ENCODE data around the gene LRRC4C. TPM values are rescaled to one million over a fixed set of nuclear protein-coding genes. Genes with fewer than 3 reads are reported as not detected.

Gene LRRC4C
- total and polyA plus RNA-seq, 2 donors (not counting 3 experiments of a cell fraction or from before 2014, with no cell fraction given), result not detected

DNA sequence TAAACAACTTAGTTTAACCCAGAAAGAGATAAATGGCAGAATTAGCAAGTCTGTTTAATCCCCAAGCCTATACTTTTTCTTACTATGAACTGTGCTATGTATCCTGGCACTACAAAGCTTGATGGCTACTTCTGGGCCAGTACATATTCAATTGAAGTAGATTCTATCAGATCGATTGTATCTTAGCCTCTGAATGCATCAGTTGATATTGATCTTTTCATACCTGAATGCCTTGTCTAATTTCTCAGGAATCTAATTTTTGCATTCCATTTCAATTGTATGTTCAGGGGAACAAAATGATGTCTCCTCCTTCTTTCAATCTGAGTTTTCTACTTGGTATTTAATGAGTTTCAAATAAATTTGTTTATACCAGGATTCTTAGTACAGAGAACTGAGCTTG is 1137.9 kb downstream of the LRRC4C start:
- Histone ChIP-seq H3K9me1 (replicated peaks; ENCODE audit: control insufficient read depth, extremely low read depth, insufficient read depth, low read length) (no peaks in the 10 kb centered on the region), H3K36me3 (ENCODE audit: control insufficient read depth in 2 of 2, extremely low read depth in 1 of 2, insufficient read depth in 2 of 2, low read length in 2 of 2) (no peaks in the 10 kb centered on the region), H3K4me1 (ENCODE audit: control insufficient read depth, extremely low read depth, insufficient read depth, low read length) (no peaks in the 10 kb centered on the region), H3K27me3 (ENCODE audit: control insufficient read depth in 2 of 2, insufficient read depth in 2 of 2, low read length in 2 of 2) (no peaks in the 10 kb centered on the region), H3K9ac (replicated peaks; ENCODE audit: extremely low read depth, insufficient read depth, low read length) (no peak overlapping the region), H3K9me3 (replicated peaks; ENCODE audit: control insufficient read depth, insufficient read depth, low read length) (no peaks in the 10 kb centered on the region), H3K79me2 (ENCODE audit: control insufficient read depth, insufficient read depth, low read length) (no peaks in the 10 kb centered on the region), H4K20me1 (replicated peaks; ENCODE audit: control insufficient read depth, extremely low read depth, insufficient read depth, low read length) (no peaks in the 10 kb centered on the region), H3K4me3 (replicated peaks in 1 of 3; ENCODE audit: insufficient read depth in 1 of 3, low read depth in 1 of 3, low read length in 3 of 3) (no peak overlapping the region), H3K4me2 (ENCODE audit: insufficient read depth, low read length) (no peak overlapping the region), H2AFZ (ENCODE audit: low read depth, low read length) (no peak overlapping the region), H3K27ac (ENCODE audit: insufficient read depth, low read depth, low read length) (no peak overlapping the region)
- TF ChIP-seq POLR2A (IDR thresholded peaks at IDR 0.05; ENCODE audit: low read depth, low read length) (no peak), JUN (IDR thresholded peaks at IDR 0.05; ENCODE audit: borderline replicate concordance, insufficient read depth, insufficient read length, low read depth) (no peak), EZH2 (IDR thresholded peaks at IDR 0.05; ENCODE audit: borderline replicate concordance, low read depth, low read length, severe bottlenecking) (no peak), MYC (IDR thresholded peaks at IDR 0.05; ENCODE audit: low read depth, low read length) (no peak), GATA2 (IDR thresholded peaks at IDR 0.05; ENCODE audit: insufficient read depth, insufficient read length, low read depth, low read length) (no peak), FOS (IDR thresholded peaks at IDR 0.05; ENCODE audit: borderline replicate concordance, insufficient read depth, low read length) (no peak), POLR2AphosphoS5 (IDR thresholded peaks at IDR 0.05; ENCODE audit: insufficient read depth, low read depth, low read length) (no peak)
- TF ChIP-seq, protein P1, sequence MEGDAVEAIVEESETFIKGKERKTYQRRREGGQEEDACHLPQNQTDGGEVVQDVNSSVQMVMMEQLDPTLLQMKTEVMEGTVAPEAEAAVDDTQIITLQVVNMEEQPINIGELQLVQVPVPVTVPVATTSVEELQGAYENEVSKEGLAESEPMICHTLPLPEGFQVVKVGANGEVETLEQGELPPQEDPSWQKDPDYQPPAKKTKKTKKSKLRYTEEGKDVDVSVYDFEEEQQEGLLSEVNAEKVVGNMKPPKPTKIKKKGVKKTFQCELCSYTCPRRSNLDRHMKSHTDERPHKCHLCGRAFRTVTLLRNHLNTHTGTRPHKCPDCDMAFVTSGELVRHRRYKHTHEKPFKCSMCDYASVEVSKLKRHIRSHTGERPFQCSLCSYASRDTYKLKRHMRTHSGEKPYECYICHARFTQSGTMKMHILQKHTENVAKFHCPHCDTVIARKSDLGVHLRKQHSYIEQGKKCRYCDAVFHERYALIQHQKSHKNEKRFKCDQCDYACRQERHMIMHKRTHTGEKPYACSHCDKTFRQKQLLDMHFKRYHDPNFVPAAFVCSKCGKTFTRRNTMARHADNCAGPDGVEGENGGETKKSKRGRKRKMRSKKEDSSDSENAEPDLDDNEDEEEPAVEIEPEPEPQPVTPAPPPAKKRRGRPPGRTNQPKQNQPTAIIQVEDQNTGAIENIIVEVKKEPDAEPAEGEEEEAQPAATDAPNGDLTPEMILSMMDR (IDR thresholded peaks at IDR 0.05; ENCODE audit: extremely low read depth in 1 of 2, insufficient read depth in 1 of 2, low read depth in 1 of 2, low read length in 2 of 2), result no peak
- TF ChIP-seq, protein P2, sequence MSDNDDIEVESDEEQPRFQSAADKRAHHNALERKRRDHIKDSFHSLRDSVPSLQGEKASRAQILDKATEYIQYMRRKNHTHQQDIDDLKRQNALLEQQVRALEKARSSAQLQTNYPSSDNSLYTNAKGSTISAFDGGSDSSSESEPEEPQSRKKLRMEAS (IDR thresholded peaks at IDR 0.05; ENCODE audit: insufficient read depth, insufficient read length), result no peak
- BruUV-seq (replicated peaks), result no TSS peak
- DNase-seq (ENCODE audit: low read depth, low spot score), result no peak
- ChIA-PET CTCF (interaction anchor here (0.8 to 1.2 kb wide), 2 partner anchors 19 to 27 kb away, joined by 3 read pairs; no protein-coding TSS in a partner anchor), POLR2A (no interaction called here)
- intact Hi-C loops (cut with micrococcal nuclease), result no loop called here
- no peak for FAIRE-seq
- dilution Hi-C loops (cut with MboI; ENCODE audit: extremely low pct_ligation_motif_present, low sequenced_read_pairs), result no loop called here

All from endothelial cell of umbilical vein (primary cell).